GM12878 (cell line): ENCODE measurements around the gene SEC24C. TPM values are rescaled to one million over a fixed set of nuclear protein-coding genes. Genes with fewer than 3 reads are reported as not detected.

Source experiments
- ATAC-seq: fragments of 200-7000 bp; cut with Tn5 transposase; 3 replicates; pipeline ENCODE4 v1.9.1; 2020; ENCODE audit warnings: mild to moderate bottlenecking, moderate library complexity
- BruUV-seq: library from RNA; stranded (reverse); fragments of 400-500 nt; replicated peaks from 2 replicates; lab custom pipeline; 2021; lab: Mats Ljungman, UMichigan
- CTCF ChIA-PET: fragments of 300-600 bp; sonication (Branson Sonifier 250); formaldehyde crosslinking; extraction: SDS; loops from one replicate; lab custom pipeline; 2021; ENCODE audit warnings: inconsistent platforms; lab: Yijun Ruan, JAX
- POLR2A ChIA-PET: fragments of 350-600 bp; formaldehyde crosslinking; extraction: SDS; loops from one replicate; lab custom pipeline; 2021; ENCODE audit warnings: inconsistent platforms; lab: Charles Lee
- RAD21 ChIA-PET: fragments of 300-600 bp; sonication (Branson Sonifier 250); formaldehyde crosslinking; loops from one replicate; lab custom pipeline; 2023; ENCODE audit warnings: antibody characterized with exemption; ENCODE audit not compliant: unreplicated experiment; lab: Charles Lee
- SMC1A ChIA-PET: fragments of 300-600 bp; sonication (Branson Sonifier 250); formaldehyde crosslinking; loops from one replicate; lab custom pipeline; 2023; ENCODE audit not compliant: unreplicated experiment, uncharacterized antibody; lab: Charles Lee
- DNase-seq: peaks from one replicate; pipeline ENCODE4 v3.0.0-alpha.2; 2011; ENCODE audit warnings: low read depth, low spot score
- FAIRE-seq: peaks from 3 replicates; lab custom pipeline; 2011; peaks lifted over from hg19 to GRCh38; lab: Jason Lieb, UNC
- H2AFZ ChIP-seq: 2 replicates; pipeline ENCODE4 v1.6.0; 2011; ENCODE audit warnings: low read depth, low read length, control low read depth; ENCODE audit not compliant: control insufficient read depth
- H3K27ac ChIP-seq: 2 replicates; pipeline ENCODE4 v1.5.1; 2011; ENCODE audit warnings: control low read depth; ENCODE audit not compliant: control insufficient read depth, insufficient read depth
- H3K27me3 ChIP-seq, 2 experiments: replicated peaks in 1 of 2; 2 replicates each; pipeline versions ENCODE4 v1.6.0 to v1.6.1; 2011; ENCODE audit warnings: low read length in 1 of 2; ENCODE audit not compliant: control insufficient read depth in 2 of 2, insufficient read depth in 2 of 2
- H3K36me3 ChIP-seq, 2 experiments: 2 replicates each; pipeline ENCODE4 v1.5.1; 2011; ENCODE audit warnings: low read length in 1 of 2; ENCODE audit not compliant: control insufficient read depth in 2 of 2, insufficient read depth in 2 of 2
- H3K4me1 ChIP-seq: 2 replicates; pipeline ENCODE4 v1.6.1; 2011; ENCODE audit warnings: mild to moderate bottlenecking, low read length, moderate library complexity, mixed read lengths; ENCODE audit not compliant: control insufficient read depth, insufficient read depth
- H3K4me2 ChIP-seq: 2 replicates; pipeline ENCODE4 v1.6.0; 2011; ENCODE audit warnings: control low read depth; ENCODE audit not compliant: control insufficient read depth, insufficient read depth
- H3K4me3 ChIP-seq: fragments of 200-600 bp; sonication (generic); 2 replicates; pipeline ENCODE4 v1.5.1; 2016
- H3K79me2 ChIP-seq: 2 replicates; pipeline ENCODE4 v1.6.0; 2011; ENCODE audit warnings: low read length; ENCODE audit not compliant: control insufficient read depth, insufficient read depth
- H3K9ac ChIP-seq: 2 replicates; pipeline ENCODE4 v1.8.0; 2011; ENCODE audit warnings: low read length, control low read depth, mixed read lengths; ENCODE audit not compliant: control insufficient read depth, insufficient read depth
- H3K9me3 ChIP-seq: replicated peaks from 3 replicates; pipeline ENCODE4 v1.5.1; 2011; ENCODE audit warnings: mild to moderate bottlenecking, low read length; ENCODE audit not compliant: control insufficient read depth, insufficient read depth
- H4K20me1 ChIP-seq: 2 replicates; pipeline ENCODE4 v1.6.0; 2011; ENCODE audit not compliant: control insufficient read depth, insufficient read depth
- ATF7 ChIP-seq: fragments of 450-650 bp; IDR thresholded peaks from 2 replicates; pipeline ENCODE4 v1.6.1; 2016; ENCODE audit warnings: low read depth, mild to moderate bottlenecking
- BMI1 ChIP-seq: fragments of 450-650 bp; IDR thresholded peaks from 2 replicates; pipeline ENCODE4 v1.6.1; 2016; ENCODE audit warnings: mild to moderate bottlenecking, moderate library complexity, borderline replicate concordance
- CHD1 ChIP-seq: IDR thresholded peaks from 2 replicates; pipeline ENCODE4 v1.6.1; 2012; ENCODE audit warnings: low read depth, low read length, improper control_type of control experiment
- CREM ChIP-seq: IDR thresholded peaks from 2 replicates; pipeline ENCODE4 v1.6.1; 2014; ENCODE audit warnings: antibody characterized with exemption, low read depth
- GABPA ChIP-seq: IDR thresholded peaks from 2 replicates; pipeline ENCODE4 v1.6.1; 2014; ENCODE audit warnings: antibody characterized with exemption, low read depth, mild to moderate bottlenecking, inconsistent platforms
- HDAC2 ChIP-seq: fragments of 200-600 bp; sonication (generic); IDR thresholded peaks from 2 replicates; pipeline ENCODE4 v1.6.1; 2017
- IRF4 ChIP-seq: IDR thresholded peaks from 2 replicates; pipeline ENCODE4 v1.6.1; 2011; ENCODE audit warnings: low read depth, low read length
- NBN ChIP-seq: fragments of 450-650 bp; IDR thresholded peaks from 2 replicates; pipeline ENCODE4 v1.6.1; 2016
- NFYA ChIP-seq: IDR thresholded peaks from 2 replicates; pipeline ENCODE4 v1.6.1; 2011; ENCODE audit warnings: low read depth, mild to moderate bottlenecking, low read length, improper control_type of control experiment, borderline replicate concordance
- NRF1 ChIP-seq: conservative IDR thresholded peaks from 2 replicates; pipeline ENCODE4 v1.6.1; 2011; ENCODE audit warnings: mild to moderate bottlenecking, low read depth, low read length, improper control_type of control experiment
- POLR2A ChIP-seq: IDR thresholded peaks from 2 replicates; pipeline ENCODE4 v1.6.1; 2011; ENCODE audit warnings: low read depth, mild to moderate bottlenecking, low read length
- POU2F2 ChIP-seq: IDR thresholded peaks from 3 replicates; pipeline ENCODE4 v1.6.1; 2011; ENCODE audit warnings: low read depth, mild to moderate bottlenecking, low read length, borderline replicate concordance
- RAD21 ChIP-seq: IDR thresholded peaks from 2 replicates; pipeline ENCODE4 v1.6.1; 2011; ENCODE audit warnings: mild to moderate bottlenecking, low read depth, low read length, moderate library complexity; ENCODE audit not compliant: insufficient read depth
- RELA ChIP-seq: fragments of 450-650 bp; IDR thresholded peaks from 2 replicates; pipeline ENCODE4 v1.8.0; 2014; ENCODE audit warnings: borderline replicate concordance; ENCODE audit not compliant: partially characterized antibody
- RUNX3 ChIP-seq: IDR thresholded peaks from 2 replicates; pipeline ENCODE4 v1.6.1; 2012; ENCODE audit warnings: low read length, inconsistent platforms
- SIX5 ChIP-seq: IDR thresholded peaks from 2 replicates; pipeline ENCODE4 v1.6.1; 2011; ENCODE audit warnings: mild to moderate bottlenecking, low read depth, low read length, moderate library complexity; ENCODE audit not compliant: severe bottlenecking
- ZNF384 ChIP-seq: IDR thresholded peaks from 2 replicates; pipeline ENCODE4 v1.6.1; 2012; ENCODE audit warnings: low read depth, mild to moderate bottlenecking, low read length, improper control_type of control experiment, borderline replicate concordance
- WGBS: methylation state at CpG from one replicate; pipeline ENCODE4 v1.1.6; 2016; ENCODE audit warnings: low lambda C conversion rate; ENCODE audit not compliant: insufficient replicate concordance, insufficient coverage; ENCODE audit errors: missing lambda C conversion rate; 5-methylcytosine and 5-hydroxymethylcytosine counted together
- in situ Hi-C: fragments of 300-500 bp; cut with MboI; formaldehyde crosslinking; loops from 9 replicates; pipeline ENCODE4 v1.14.3; 2018; ENCODE audit warnings: mixed read lengths
- intact Hi-C: fragments of 100-400 bp; cut with micrococcal nuclease; formaldehyde crosslinking; loops from one replicate; pipeline ENCODE4 v1.14.2; 2022; ENCODE audit not compliant: unreplicated experiment
- polyA plus RNA-seq, 11 experiments: library from polyadenylated mRNA; depleted of rRNA in 4 of 11; unstranded in 6 of 11; stranded (reverse) in 5 of 11; fragments of >200 nt; fragmentation: Nextera tagmentation in 4 of 11; fragmentation: Illumina TruSeq in 1 of 11; extraction: Ambion mirVana in 4 of 11; extraction: Trizol in 1 of 11; gene quantifications; 1 replicate in 1 of 11; 2 replicates in 10 of 11; pipeline versions ENCODE4 v1.2.1 to v1.2.3, GENCODE V29; 2011 to 2016; ENCODE audit warnings: inconsistent platforms in 2 of 11, missing spikeins in 2 of 11, low read depth in 1 of 11
- total RNA-seq, 4 experiments: library from RNA; depleted of rRNA in 3 of 4; stranded (reverse); fragments of >200 nt in 3 of 4; fragmentation: Illumina TruSeq in 1 of 4; extraction: Trizol in 1 of 4; gene quantifications; 2 replicates each; pipeline versions ENCODE4 v1.2.1 to v1.2.3, GENCODE V29; 2013 to 2021
- TF ChIP-seq, protein P1 (sequence below): fragments of 450-650 bp; IDR thresholded peaks from 2 replicates; pipeline ENCODE4 v1.6.1; 2017; ENCODE audit warnings: mild to moderate bottlenecking
- TF ChIP-seq, protein P2 (sequence below): IDR thresholded peaks from 2 replicates; pipeline ENCODE4 v1.6.1; 2012; ENCODE audit warnings: low read depth, low read length, improper control_type of control experiment
- TF ChIP-seq, protein P3 (sequence below): fragments of 450-650 bp; IDR thresholded peaks from 2 replicates; pipeline ENCODE4 v1.6.1; 2018; ENCODE audit warnings: borderline replicate concordance, mild to moderate bottlenecking; ENCODE audit not compliant: partially characterized antibody

SEC24C gene
- total and polyA plus RNA-seq, 10 of the 15 experiments (the other 5 are each of a cell fraction or from before 2014, with no cell fraction given): 12.7 to 117 (median 73.8) TPM

DNA sequence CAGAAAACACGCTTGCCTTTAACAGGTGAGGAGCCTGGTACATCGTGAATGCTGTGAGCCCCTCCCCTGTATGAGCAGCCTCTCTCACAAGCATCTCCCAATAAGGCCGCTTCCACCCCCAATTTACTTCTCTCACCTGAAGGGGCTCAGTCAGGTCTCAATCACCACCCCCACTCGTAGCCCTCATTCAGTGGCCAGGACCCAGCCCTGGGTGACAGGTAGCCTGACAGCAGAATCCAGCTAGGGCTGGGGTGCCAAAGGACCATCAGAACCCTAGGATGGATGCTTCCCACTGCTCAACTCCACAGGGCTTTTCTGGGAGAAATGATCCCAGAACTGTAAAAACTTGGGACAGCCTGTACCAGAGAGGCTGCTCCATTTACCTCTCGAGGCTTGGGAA is 73.7 kb downstream of the SEC24C start (continued):
- TF ChIP-seq IRF4: no peak
- TF ChIP-seq ATF7: no peak
- no peak for TF ChIP-seq RELA
- TF ChIP-seq POLR2A: no peak
- TF ChIP-seq, protein P1, sequence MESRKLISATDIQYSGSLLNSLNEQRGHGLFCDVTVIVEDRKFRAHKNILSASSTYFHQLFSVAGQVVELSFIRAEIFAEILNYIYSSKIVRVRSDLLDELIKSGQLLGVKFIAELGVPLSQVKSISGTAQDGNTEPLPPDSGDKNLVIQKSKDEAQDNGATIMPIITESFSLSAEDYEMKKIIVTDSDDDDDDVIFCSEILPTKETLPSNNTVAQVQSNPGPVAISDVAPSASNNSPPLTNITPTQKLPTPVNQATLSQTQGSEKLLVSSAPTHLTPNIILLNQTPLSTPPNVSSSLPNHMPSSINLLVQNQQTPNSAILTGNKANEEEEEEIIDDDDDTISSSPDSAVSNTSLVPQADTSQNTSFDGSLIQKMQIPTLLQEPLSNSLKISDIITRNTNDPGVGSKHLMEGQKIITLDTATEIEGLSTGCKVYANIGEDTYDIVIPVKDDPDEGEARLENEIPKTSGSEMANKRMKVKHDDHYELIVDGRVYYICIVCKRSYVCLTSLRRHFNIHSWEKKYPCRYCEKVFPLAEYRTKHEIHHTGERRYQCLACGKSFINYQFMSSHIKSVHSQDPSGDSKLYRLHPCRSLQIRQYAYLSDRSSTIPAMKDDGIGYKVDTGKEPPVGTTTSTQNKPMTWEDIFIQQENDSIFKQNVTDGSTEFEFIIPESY: no peak
- TF ChIP-seq RAD21: no peak

DNA sequence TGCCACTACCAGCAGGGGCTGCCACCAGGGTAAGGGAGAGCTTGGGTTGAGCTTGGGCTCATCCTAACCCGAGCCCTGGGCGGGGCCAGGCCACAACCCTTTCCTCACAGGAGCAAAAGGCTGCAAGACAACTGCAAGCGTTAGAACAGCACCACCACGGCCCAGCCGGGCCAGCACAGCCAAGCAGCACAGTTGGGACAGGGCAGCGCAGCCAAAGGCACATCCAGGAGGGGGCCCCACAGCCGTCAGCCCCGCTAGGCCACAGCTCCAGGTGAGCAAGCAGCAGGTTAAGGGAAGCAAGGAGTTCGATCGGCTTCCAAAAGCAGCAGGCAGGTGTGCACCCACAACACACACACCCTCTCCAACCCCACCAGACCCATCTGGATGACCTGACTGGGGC is 74.2 kb downstream of the SEC24C start:
- POLR2A ChIA-PET: no interaction called here

More for the DNA sequence above, 74.2 kb downstream of the SEC24C start:
- DNase-seq (no peak), ATAC-seq (no peak), FAIRE-seq (no peak)
- Histone ChIP-seq H3K27ac (no peak overlapping the region), H3K79me2 (no peaks in the 10 kb centered on the region), H3K4me2 (no peak overlapping the region), H2AFZ (no peak overlapping the region), H3K4me1 (no peaks in the 10 kb centered on the region), H3K27me3 (no peaks in the 10 kb centered on the region), H3K9ac (no peak overlapping the region), H3K4me3 (no peak overlapping the region), H4K20me1 (no peaks in the 10 kb centered on the region), H3K36me3 (peaks cover 4% of the 10 kb centered on the region in 2 experiments; a peak in 3 of 4 replicates), H3K9me3 (no peaks in the 10 kb centered on the region)
- RAD21 ChIA-PET: interaction anchor here (1.6 kb wide), 1 partner anchor 61 kb away, joined by 3 read pairs; no protein-coding TSS in a partner anchor
- CTCF ChIA-PET: interaction anchor here (0.8 kb wide), 1 partner anchor 264 kb away, joined by 3 read pairs; no protein-coding TSS in a partner anchor
- BruUV-seq: no TSS peak
- in situ Hi-C loops (no loop called here), intact Hi-C loops (no loop called here)
- SMC1A ChIA-PET: no interaction called here
- TF ChIP-seq RUNX3 (no peak), NFYA (no peak), POU2F2 (no peak), NRF1 (no peak), CREM (no peak), NBN (no peak), SIX5 (no peak), HDAC2 (no peak), BMI1 (no peak), CHD1 (no peak), GABPA (no peak), ZNF384 (no peak)
- TF ChIP-seq, protein P2, sequence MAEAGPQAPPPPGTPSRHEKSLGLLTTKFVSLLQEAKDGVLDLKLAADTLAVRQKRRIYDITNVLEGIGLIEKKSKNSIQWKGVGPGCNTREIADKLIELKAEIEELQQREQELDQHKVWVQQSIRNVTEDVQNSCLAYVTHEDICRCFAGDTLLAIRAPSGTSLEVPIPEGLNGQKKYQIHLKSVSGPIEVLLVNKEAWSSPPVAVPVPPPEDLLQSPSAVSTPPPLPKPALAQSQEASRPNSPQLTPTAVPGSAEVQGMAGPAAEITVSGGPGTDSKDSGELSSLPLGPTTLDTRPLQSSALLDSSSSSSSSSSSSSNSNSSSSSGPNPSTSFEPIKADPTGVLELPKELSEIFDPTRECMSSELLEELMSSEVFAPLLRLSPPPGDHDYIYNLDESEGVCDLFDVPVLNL: no peak
- TF ChIP-seq, protein P3, sequence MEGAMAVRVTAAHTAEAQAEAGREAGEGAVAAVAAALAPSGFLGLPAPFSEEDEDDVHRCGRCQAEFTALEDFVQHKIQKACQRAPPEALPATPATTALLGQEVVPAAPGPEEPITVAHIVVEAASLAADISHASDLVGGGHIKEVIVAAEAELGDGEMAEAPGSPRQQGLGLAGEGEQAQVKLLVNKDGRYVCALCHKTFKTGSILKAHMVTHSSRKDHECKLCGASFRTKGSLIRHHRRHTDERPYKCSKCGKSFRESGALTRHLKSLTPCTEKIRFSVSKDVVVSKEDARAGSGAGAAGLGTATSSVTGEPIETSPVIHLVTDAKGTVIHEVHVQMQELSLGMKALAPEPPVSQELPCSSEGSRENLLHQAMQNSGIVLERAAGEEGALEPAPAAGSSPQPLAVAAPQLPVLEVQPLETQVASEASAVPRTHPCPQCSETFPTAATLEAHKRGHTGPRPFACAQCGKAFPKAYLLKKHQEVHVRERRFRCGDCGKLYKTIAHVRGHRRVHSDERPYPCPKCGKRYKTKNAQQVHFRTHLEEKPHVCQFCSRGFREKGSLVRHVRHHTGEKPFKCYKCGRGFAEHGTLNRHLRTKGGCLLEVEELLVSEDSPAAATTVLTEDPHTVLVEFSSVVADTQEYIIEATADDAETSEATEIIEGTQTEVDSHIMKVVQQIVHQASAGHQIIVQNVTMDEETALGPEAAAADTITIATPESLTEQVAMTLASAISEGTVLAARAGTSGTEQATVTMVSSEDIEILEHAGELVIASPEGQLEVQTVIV: no peak
- WGBS: 95% methylated on average over 10 of the region's 10 CpGs
